GM12874 (cell line): ENCODE measurements around the gene KIAA1191.
A peak's percentile ranks its signal among the peaks of the same experiment; 100 is the strongest.

Source experiments
- CTCF ChIP-seq: IDR thresholded peaks from 2 replicates; pipeline ENCODE4 v1.5.1; 2011; ENCODE audit warnings: low read depth, mild to moderate bottlenecking, control low read depth, low read length, moderate library complexity; ENCODE audit not compliant: insufficient read depth

KIAA1191 gene

GRCh38 chr5:176405656-176406435 lies 44.3 kb upstream of the KIAA1191 start:
- TF ChIP-seq CTCF, result peak; percentile 5; the same call in 1 of the 2 replicates

- no peak for TF ChIP-seq CTCF
Observed at GRCh38 chr5:176401281-176402205, 40.0 kb upstream of the KIAA1191 start.

GRCh38 chr5:176400382-176401156 lies 39.0 kb upstream of the KIAA1191 start:
- TF ChIP-seq CTCF, result no peak

GRCh38 chr5:176397736-176398420 lies 36.3 kb upstream of the KIAA1191 start:
- no peak for TF ChIP-seq CTCF

GRCh38 chr5:176396330-176396729 lies 34.8 kb upstream of the KIAA1191 start:
- TF ChIP-seq CTCF, result no peak

GRCh38 chr5:176394881-176395675 lies 33.5 kb upstream of the KIAA1191 start:
- TF ChIP-seq CTCF, result no peak
